GM19193 (cell line): ENCODE measurements around the gene SLC34A1.

Source experiments
- POLR2A ChIP-seq: IDR thresholded peaks from 4 replicates; pipeline ENCODE4 v1.6.1; 2011; ENCODE audit not compliant: insufficient read depth, insufficient read length; ENCODE audit errors: extremely low read depth

Gene SLC34A1

DNA sequence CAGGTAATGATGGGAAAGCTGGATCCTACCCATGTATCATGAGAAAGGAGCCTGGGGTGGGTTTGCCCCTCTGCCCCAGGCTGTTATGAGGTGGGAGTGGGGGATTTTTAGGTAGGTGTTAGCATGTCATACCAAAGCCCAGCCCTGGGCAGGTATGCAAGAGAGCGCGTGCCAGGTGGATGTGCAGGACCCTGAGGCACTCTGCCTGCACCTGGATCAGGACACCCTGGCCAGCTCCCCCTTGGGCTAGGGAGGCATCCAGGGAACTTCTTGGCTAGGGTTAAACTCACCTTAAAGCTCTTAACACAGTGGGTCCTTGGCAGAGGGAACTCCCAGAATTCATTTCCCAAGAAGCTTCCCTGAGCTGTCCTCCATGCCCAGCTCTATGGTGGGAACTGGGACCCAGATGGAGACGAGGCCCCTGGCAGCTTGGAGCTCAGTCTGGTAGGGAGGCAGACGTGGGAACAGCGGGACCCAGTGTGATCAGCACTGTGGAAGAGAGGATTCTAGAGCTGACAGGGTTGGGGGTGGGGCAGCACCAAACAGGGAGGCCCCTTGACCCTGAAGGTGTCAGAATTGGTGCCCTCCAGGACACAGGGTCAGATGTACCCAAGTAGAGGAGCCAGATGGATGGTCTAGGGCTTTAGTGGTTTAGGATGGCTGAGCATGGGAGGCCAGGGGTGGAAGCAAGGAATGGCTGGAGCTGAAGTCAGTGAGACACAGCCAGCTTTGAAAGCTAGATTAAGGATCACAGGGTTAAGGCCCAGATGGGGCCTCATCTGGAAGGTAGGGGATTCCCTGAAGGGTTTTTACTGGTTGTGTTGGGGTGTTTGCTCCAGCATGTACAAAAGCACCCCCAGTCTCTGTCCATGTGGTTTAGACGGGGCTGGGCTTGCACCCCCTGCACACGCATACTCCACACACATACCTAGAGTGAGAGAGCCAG, 60.1 kb downstream of the SLC34A1 start:
- no peak for TF ChIP-seq POLR2A

DNA sequence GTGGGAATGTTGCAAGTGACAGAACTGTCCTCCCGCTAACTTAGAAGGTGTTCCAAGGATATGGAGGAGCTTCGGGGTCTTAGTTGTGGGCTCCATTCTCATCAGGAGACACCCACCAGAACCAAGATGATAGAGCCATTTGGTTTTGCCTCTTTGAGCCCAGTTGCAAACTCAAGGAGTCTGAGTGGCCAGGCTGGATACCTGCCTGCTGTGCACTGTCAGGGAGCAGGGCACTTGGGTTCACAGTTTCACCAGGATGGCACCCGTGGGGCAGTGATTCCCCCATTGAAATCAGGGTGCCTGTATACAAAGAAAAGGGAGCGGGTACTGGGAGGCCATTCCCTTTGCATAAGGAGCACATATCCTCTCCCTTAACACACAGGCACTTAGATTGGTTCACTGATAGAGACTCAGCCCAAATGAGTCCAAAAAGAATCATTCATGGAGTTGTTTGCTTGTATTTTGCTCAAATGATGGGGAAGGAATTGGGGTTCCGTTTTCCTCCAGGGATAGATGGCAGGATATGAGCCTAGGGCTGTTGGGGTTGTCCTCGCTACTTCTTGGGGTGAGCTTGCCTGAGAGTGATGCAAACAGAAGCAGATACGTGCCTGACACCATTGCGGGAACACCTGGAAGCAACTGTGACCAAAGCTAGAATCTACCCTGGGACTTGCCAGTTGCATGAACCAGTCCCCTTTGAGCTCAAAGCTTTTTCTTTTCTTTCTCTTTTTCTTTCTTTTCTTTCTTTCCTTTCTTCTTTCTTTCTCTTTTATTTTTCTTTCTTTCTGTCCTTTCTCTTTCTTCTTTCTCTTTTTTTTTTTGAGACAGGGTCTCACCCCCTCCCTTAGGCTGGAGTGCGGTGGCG, 61.0 kb downstream of the SLC34A1 start:
- peak; percentile 43 for TF ChIP-seq POLR2A

DNA sequence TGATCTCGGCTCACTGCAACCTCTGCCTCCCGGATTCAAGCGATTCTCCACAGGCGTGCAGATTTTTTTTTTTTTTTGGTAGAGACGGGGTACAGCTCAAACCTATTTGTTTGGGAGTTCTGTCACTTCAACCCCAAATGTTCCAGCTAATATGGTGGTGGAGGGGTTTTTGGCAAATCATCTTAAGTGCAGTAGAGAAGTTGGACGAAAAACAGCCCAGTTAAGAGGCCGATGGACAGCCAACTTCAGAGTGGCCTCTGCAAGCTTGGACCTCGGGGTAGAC, 61.6 kb downstream of the SLC34A1 start:
- TF ChIP-seq POLR2A = no peak

DNA sequence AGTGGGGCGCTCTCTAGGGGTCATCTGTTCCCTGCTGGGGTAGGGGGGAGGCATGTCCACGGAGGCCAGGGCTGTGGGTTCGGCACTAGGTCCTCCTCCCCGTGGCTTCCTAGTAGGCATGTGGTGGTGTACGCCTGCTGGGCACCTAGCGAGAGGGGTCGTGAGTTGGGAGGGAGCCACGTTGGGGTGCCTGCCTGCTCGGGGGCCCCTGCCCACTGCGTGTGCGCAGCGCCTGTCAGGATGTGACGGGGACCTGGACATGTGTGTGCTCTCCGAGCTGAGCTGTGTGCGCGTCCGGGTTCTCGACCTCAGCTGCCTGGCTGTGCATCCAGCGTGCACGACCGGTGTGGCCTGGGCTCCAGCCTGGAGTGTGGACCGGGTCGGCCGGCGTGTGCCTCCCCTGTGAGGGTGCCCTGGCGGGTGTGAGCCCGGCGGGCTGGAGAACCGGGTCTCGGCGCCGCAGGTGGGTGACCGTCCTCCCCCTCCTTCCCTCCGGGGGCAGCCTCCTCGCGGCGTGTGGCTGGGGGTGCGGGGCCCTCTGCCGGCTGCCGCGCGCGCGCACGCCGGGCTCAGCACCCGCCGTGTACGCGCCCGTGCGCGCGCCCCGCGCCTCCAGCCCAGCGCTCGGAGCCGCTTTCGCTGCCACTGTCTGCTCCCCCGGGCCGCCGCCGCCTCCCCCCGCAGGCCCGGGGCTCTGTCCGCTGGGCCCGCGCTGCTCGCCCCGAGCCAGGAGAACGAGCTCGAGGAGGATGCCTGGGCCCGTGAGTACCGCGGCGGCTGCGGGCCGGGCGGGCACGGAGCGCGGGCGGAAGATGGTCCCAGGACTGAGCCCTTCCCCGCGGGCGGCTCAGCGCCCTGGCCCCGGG, 62.2 kb downstream of the SLC34A1 start, which contains the start of gene PRR7:
TSS of gene PRR7 (plus strand) at position 615 of the 866 bp plus-strand sequence. CDS start 8,254 bp downstream, outside the sequence.
- peak; percentile 81 for TF ChIP-seq POLR2A

DNA sequence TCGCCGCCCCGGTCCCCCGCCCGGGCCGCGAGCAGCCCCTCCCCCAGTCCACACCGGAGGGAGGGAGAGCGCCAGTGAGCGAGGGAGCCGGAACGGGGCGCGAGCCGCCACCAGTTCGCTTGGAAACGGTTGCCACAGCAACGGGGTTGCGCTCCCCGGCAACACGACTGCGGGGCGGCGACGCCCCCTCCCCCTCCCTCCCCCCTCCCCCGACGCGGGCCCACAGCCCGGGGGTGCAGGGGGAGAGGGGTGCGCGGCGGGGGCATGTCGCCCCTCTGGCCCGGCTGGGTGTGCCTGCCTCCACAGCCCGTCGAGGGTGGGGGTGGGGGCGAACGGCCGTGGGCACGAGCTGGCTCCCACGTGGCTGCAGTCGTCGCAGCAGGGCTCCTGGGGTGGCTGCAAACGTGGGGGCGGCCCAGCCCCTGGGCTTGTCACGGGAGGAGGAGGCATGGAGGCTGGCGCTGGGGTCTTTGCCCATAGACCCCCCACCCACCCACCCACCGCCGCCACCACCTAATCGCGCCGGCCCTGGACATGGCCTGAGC, 62.9 kb downstream of the SLC34A1 start:
- peak; percentile 1 for TF ChIP-seq POLR2A

DNA sequence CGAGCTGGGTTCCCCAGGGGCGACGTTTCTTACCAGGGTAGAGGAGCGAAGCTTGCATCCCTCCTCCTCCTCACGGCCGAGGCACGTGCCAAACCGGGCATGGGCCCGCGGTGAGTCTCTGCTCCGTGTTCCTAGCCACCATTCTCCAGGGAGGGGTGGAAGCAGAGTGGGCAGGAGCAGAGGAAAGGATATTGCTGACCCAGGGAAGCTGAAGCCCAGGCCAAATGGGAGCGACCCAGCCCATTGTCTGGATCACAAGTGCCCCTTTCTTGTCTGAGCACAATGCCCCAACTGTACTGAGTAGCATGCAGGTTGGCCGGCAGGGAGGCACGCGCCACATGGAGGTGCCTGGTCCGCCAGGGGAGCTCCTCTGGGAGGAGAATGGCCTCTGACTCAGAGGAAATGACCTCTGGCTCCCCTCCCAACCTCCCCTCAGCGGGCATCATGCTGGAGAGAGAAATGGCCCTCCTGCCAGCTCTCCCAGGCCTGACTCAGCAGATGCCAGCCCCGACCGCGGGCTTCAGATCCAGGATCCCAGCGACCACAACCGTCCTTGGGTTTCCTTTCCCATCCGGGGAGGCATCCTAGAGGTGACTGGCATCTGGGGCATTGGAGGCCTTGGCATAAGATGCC, 63.5 kb downstream of the SLC34A1 start:
- no peak for TF ChIP-seq POLR2A
